Fibroblast of peridontal ligament (primary cell): ENCODE results near the gene LGALS7B.
"Not testable (repeated sequence)": the region's sequence is repeated elsewhere in the genome, so short reads cannot be mapped to it uniquely, and the experiment has no call there.

Source experiments
- DNase-seq: peaks from one replicate; pipeline ENCODE4 v3.0.0-alpha.2; 2010; ENCODE audit errors: extremely low read depth

LGALS7B gene

DNA sequence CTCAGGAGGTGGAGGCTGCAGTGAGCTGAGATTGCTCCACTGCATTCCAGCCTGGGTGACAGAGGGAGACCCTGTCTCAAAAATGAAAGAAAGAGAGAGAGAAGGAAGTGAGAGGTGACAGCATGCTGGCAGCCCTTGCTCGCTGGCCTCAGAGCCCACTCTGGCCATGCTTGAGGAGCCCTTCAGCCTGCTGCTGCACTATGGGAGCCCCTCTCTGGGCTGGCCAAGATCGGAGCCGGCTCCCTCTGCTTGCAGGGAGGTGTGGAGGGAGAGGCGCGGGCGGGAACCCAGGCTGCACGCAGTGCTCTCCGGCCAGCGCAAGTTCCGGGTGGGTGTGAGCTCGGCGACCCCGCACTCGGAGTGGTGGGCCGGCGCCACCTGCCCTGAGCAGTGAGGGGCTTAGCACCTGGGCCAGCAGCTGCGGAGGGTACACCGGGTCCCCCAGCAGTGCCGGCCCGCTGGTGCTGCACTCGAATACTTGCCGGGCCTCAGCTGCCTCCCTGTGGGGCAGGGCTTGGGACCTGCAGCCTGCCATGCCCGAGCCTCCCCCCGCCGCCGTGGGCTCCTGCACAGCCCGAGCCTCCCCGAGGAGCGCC, 32.3 kb downstream of the LGALS7B start:
- not testable (repeated sequence) for DNase-seq

DNA sequence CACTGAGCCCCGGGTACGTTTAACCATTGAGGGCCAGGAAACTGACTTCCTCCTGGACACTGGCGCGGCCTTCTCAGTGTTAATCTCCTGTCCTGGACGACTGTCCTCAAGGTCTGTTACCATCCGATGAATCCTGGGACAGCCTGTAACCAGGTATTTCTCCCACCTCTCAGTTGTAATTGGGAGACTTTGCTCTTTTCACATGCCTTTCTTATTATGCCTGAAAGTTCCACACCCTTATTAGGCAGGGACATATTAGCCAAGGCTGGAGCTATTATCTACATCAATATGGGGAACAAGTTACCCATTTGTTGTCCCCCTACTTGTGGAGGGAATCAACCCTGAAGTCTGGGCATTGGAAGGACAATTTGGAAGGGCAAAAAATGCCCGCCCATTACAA, 36.9 kb downstream of the LGALS7B start:
- DNase-seq = not testable (repeated sequence)

DNA sequence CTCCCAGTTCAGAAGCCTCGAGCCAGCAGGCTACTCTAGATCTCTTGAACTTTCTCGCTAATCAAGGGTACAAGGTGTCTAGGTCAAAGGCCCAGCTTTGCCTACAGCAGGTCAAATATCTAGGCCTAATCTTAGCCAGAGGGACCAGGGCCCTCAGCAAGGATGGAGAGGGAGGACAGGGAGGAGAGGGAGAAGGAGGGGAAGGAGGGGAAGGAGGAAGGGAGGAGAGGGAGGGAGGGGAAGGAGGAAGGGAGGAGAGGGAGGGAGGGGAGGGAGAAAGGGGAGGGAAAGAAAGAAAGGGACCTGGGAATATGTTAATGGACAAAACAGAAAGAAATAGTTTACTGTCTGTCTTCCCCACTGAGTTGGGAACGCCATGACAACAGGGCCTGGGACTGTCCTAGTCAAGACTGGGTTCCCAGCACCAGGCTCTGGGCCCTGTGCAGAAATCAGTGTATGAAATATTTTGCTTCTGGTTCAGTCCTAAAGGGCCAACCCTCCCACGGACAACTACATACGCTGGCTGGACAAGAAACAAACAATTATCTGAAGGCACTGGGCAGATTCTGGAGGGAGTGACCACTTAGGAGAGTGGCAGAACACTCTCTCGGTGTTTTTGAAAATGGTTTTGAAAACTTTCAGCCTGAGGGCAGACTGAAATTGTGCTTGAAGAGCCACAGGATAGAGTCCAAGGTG, 38.0 kb downstream of the LGALS7B start:
- no peak for DNase-seq

DNA sequence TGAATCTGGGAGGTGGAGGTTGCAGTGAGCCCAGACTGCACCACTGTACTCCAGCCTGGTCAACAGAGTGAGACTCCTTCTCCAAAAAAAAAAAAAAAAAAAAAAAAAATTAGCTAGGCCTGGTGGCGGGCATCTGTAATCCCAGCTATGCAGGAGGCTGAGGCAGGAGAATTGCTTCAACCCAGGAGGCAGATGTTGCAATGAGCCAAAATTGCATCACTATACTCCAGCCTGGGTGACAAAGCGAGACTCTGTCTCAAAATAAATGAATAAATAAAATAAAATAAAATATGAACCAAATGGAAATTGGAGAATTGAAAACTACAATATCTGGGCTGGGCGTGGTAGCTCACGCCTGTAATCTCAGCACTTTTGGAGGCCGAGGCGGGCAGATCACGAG, 40.2 kb downstream of the LGALS7B start:
- DNase-seq = peak; percentile 39

DNA sequence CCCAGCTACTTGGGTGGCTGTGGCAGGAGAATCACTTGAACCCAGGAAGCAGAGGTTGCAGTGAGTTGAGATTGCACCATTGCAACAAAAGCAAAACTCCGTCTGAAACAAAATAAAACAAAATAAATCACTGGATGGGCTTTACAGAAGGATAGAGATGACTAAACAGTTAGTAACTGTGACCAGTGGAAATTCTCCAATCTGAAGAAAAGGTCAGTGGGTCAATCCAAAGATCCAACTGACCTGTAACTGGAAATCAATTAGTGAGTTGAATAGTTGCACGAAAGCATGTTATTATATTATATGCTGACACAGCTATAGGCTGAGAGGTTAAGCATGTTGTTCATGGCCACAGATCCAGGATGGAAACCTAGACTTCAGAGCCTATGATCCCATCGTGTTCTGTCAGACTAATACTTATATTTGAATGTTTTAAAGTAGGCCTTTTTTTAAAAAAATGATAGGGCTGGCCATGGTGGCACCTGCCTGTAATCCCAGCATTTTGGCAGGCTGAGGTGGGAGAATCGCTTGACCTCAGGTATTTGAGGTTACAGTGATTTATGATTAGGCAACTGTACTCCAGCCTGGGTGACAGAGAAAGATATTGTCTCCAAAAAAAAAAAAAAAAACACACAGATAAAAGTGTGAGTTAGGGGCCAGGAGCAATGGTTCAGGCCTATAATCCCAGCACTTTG, 41.2 kb downstream of the LGALS7B start:
- peak; percentile 59 for DNase-seq

DNA sequence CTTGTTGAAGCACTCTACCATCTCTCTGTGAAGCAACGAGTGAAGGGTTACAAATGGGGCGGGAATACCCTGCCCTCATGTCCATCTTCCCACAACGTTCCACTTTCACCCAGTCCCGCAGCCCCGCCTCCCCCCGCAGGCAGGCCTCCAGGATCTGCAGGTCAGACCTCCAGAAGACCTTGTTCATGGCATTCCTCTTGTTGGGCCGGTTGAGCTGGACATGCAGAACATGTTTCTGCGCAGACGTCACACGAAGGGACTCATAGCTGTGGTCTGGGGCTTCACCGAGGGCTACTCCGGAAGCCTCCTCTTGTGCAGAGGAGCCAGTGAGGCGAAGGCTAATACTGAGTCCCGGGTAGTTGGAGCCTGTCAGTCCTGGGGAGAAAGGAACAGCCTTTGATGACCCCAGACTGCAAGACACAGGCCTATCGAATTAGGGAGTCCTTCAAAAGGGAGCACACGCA, 42.2 kb downstream of the LGALS7B start:
- DNase-seq = peak; percentile 82

DNA sequence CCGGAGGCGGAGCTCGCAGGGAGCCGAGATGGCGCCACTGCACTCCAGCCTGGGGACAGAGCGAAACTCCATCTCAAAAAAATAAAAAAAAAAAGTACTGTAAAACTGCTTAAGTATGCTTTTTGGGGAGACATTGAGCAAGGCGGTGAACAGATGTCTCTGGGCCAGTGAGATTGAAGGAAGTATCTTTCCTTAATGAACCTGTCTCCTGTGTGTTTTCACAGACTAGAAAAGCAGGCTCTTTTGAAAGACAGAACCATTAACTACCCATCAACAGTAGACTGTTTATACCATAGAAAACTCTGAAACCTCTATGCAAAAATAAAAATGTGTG, 44.1 kb downstream of the LGALS7B start:
- no peak for DNase-seq

DNA sequence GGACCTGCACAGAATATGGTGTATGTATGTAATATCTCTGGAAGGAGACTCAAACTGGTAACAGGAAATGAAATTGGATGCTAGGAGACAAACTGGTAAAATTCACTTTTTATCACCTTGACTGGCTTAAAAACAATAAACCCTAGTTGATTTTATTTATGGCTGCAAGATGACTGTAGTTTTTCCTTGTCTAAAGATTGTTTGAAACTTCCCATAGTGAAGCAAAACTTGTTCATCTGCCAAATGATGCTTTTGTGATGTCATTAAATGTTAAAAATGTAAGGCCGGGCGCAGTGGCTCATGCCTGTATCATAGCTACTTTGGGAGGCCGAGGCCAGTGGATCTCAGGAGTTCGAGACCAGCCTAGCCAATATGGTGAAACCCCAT, 45.1 kb downstream of the LGALS7B start:
- DNase-seq = peak; percentile 26

DNA sequence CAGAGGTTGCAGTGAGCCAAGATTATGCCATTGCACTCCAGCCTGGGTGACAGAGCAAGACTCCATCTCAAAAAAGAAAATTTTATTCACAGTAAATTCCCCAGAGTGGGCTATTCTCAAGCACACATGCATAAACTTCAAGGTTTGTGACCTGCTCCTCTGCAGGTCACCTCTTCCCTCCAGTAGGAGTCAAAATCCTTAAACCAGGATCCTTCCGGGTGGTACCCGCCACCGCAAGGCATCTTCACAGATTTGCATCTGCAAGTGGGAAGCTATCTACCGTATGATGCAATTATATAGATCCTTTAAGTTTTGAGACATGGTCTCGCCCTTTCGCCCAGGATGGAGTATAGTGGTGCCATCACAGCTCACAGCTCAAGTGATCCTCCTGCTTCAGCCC, 45.6 kb downstream of the LGALS7B start:
- DNase-seq = no peak

DNA sequence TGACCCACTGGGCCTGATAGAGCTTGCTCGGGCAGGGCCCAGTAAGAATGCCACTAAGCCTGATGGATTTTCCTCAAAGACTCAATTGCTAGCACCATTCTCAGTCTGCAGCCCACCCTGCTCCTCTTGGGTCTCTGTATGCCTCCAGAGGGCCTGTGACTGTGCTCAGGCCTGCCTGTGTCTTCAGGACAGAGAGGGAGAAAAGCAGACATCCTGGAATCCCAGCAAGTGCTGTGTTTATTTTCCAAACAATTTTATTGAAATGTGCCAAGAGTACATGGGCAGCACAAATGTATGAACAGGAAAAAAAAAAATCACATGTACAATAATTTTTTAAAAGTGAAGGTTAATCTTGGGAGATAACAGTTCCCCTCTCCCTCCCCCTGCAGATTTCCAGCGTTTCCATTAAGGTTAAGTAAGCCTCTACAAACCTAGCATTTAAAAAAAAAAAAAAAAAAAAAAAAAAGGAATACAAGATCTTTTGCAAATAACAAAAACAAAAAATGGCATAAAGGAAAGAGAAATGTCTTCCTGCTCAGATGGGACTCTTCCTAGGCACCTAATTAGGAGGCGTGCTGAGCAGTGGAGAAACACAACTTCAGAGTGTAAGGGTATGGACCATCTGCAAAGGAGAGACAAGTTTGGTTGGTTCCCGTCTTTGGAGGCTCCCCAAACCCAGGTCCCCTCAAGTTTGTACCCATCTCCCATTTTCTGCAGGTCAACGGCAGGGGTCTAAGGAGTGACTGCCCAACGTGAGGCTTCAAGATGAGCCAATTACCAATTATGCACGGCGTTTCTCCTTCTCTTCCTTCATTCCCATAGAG, 47.4 kb downstream of the LGALS7B start:
- no peak for DNase-seq

DNA sequence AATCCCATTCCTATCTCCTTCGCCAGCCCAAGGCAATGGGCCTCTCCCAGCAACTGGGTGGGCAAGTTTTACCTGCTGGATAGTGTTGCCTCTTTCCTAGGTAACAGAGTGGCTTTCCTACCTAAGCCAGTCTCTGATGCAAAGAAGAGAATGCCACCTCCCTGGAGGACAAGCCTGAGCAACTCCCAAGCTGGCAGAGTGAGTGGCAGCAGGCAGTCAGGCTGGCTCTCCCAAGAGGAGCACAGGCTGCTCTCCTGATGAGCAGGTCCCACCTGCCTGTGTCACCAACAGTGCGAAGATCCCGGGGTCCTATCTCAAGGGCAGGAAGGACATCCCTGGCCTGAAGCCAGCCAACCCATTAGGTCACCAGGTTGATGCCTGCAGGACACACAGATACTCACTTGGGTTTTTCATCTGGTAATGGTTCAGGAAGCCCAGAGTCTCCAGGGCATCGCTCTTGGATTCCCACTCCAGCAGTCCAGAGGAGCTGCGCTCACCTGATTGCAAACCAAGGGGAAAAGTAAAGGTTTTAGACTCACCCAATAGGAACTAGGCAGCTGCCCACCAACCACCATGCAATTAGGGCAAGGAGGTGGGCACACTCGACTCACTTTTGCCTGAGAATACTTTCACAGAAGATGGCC, 48.1 kb downstream of the LGALS7B start:
- no peak for DNase-seq

DNA sequence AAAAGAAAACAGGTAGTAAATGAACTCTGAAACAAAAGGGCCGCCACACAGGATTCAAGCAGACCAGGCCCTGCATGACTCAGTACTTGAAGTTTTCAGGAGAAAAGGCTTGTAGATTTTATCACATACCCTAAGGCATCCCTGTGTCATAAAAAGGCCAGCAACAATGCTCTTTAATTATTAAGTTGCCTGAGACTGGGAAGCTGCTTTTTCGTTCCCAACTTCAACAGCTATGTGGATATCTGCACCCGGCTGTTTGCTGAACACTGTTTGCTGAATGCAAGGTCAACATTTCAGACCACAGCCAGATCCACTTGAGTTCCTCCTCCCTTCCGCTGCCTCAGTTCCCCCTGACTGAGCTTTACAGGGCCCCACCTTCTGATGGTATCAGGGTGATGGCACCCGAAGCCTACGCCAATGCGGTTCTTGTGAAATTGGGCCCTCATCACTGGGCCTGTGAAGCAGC, 48.7 kb downstream of the LGALS7B start:
- no peak for DNase-seq

DNA sequence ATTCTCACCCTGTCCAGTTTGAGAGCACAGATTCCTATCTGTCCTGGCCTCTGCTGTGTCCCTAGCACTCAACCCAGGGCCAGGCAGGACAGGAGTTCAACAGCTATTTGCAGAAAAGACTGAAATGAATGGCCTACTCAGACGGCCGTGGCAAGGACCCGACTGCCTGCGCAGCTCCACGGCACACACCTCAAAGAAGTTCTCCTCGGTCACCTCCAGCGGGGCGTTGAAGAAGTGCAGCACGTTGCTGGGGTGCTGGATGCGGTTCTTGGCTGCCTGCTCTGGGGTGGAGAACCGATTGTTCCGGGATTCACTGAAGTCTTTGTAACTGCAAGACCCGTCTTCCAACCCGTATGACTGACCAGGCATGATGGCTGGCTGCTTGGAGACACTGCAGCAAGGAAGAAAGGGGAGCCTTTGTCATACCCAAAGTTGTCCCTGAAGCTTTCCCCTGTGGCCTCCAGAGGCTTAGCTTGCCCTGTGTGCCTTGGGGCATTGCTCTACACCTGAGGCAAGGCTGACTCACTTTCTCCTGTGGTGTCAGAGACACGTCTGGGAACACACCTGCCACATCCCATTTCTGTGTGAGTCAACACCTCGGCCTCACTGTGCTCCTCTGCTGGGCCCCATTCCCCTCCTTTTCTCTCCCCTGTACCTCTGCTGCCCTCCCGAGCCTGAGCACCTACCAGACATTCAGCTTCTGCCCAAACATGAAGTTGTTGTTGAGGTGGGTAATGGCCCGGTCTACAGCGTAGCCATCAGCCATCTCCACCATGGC, 49.4 kb downstream of the LGALS7B start:
- DNase-seq = no peak

DNA sequence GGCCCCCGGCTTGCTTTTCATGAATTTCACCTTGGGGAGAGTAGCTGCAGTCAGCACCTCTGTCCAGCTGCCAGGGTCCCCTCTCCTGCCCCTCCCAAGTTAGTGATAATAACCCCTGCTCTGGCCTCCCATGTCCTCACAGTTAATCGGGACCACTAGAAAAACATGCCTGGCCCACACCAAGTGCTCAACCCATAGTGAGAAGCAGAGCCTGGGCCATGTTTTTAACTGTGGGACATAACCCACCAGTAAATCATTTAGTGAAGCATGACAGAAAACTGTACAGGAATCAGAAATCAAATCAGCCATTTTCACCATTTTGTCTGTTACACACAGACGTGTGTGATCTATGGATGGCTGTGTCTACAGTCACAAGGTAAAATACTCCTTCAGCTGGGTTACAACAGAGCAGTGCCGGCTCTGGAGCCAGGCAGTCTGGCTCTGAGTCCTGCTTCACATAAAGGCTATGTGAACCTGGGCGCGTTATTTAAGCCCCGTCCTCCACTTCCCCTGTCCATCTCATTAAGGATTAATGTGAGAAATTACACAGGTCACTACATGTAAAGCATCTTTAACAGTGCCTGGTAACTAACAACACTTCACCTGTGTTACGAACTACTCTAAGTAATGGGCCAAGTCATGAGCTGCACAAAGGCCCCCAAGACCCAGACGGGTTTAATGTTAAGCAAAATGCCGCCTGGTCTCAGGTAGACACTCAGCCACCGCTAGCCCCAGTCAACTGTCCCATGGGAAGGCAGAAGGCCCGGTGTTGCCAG, 50.2 kb downstream of the LGALS7B start:
- no peak for DNase-seq

DNA sequence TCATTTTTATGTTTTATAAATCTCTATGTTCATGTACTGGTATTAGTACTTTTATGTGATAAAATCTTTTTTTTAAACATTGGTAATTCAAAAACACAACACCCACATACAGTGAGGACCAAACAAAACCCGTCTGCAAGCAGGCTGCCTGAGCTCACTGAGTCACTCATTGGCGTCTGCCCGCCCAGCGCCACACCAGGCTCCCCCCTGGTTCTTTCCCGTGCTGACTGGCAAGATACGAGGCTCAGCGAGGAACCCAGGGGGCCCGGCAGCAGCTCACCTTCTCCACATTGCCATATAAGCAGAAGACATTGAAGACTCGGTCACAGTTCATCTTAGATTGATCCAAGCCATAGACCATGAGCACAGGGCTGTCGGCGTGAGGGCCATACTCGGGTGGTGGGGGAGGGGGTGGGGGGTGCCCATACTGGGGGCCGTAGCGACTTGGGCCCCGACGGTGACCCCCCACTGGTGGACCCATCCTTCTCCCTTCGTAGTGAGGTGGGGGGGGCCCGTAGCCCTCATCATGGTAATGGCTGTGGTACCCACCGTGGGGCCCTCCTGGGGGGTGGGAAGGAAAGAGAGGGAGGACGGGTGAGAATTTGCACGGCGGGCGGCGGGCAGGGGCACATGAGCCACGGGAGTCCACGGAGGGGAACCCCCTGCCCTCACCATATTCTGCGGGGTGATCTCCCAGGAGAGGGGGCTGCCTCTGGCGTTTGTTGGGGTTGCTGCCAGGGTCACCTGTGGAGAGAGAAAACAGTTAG, 51.0 kb downstream of the LGALS7B start:
- no peak for DNase-seq

DNA sequence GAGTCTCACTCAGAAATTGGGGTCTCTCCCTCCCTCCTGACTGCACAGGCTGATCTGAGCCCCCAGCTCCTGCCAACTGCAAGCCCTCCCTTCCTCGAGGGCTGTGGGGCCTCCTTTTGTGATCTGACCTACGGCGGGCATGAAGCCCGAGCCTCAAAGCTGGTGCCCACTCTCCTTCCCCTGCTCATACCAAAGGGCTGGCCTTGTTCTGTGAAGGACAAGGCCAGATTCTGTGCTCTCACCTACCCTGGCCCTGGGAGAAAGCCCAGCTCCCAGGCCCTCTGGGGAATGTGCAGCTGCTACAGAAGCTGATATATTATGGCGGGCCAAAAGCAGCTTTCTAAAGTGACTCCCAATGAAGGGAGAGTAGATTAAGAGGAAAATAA, 51.6 kb downstream of the LGALS7B start:
- no peak for DNase-seq
